GM19328 (cell line): ENCODE measurements around the gene NTNG1.

Experiments used
- ATAC-seq: cut with Tn5 transposase; IDR thresholded peaks from one replicate; pipeline ENCODE4 v1.9.1; 2021; ENCODE audit warnings: mild to moderate bottlenecking, moderate library complexity; ENCODE audit not compliant: unreplicated experiment

Gene NTNG1

GRCh38 chr1:107323784-107324183, 182.9 kb downstream of the NTNG1 start:
- no peak for ATAC-seq

- no peak for ATAC-seq
These were observed 186.1 kb downstream of the NTNG1 start for GRCh38 chr1:107326824-107327445.

- ATAC-seq, result no peak
These were observed 186.6 kb downstream of the NTNG1 start for GRCh38 chr1:107327446-107327845.

GRCh38 chr1:107328087-107328486, 187.2 kb downstream of the NTNG1 start:
- ATAC-seq, result no peak

- no peak for ATAC-seq
These were observed 198.9 kb downstream of the NTNG1 start for GRCh38 chr1:107339775-107340174.

GRCh38 chr1:107342316-107342715, 201.5 kb downstream of the NTNG1 start:
- ATAC-seq, result no peak

- ATAC-seq, result no peak
These were observed 201.9 kb downstream of the NTNG1 start for GRCh38 chr1:107342768-107343167.

GRCh38 chr1:107343601-107344000, 202.8 kb downstream of the NTNG1 start:
- ATAC-seq, result no peak

- ATAC-seq, result no peak
These were observed 203.5 kb downstream of the NTNG1 start for GRCh38 chr1:107344268-107344760.

GRCh38 chr1:107344836-107345235, 204.0 kb downstream of the NTNG1 start:
- ATAC-seq, result no peak

GRCh38 chr1:107352850-107353249, 212.0 kb downstream of the NTNG1 start:
- ATAC-seq, result no peak

- no peak for ATAC-seq
These were observed 216.5 kb downstream of the NTNG1 start for GRCh38 chr1:107357376-107357775.

- no peak for ATAC-seq
These were observed 217.9 kb downstream of the NTNG1 start for GRCh38 chr1:107358619-107359327.

GRCh38 chr1:107359472-107360241, 218.8 kb downstream of the NTNG1 start:
- ATAC-seq, result peak; percentile 47

GRCh38 chr1:107362468-107363140, 221.8 kb downstream of the NTNG1 start:
- ATAC-seq, result no peak

GRCh38 chr1:107363154-107363553, 222.3 kb downstream of the NTNG1 start:
- no peak for ATAC-seq

- no peak for ATAC-seq
These were observed 224.8 kb downstream of the NTNG1 start for GRCh38 chr1:107365527-107366240.

- ATAC-seq, result no peak
These were observed 237.6 kb downstream of the NTNG1 start for GRCh38 chr1:107378426-107378825.

- no peak for ATAC-seq
These were observed 238.0 kb downstream of the NTNG1 start for GRCh38 chr1:107378866-107379265.

- ATAC-seq, result no peak
These were observed 239.0 kb downstream of the NTNG1 start for GRCh38 chr1:107379826-107380225.
